ENCODE data around the gene SRD5A2.
A peak's percentile ranks its signal among the peaks of the same experiment; 100 is the strongest.
"Not testable (repeated sequence)": the region's sequence is repeated elsewhere in the genome, so short reads cannot be mapped to it uniquely, and the experiment has no call there.

Gene SRD5A2

DNA sequence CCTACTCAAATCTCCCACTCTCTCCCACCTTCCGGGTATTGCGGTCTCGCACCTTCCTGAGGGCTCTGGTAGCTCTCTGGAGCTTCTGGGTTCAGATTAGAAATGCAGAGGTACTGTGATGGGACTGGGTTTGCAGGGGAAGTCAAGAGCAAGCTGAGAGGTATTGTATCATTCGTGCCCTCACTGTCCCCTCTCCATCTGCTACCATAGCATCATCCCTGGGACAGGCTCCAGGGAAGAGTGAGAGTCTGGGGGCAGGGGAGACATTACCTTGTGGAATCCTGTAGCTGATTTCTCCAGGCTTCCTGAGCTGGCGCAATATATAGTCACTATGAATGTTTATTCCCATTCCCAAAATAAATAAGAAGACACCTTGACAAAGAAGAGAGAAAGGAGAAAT is 49.6 kb downstream of the SRD5A2 start:
- DNase-seq: no peak

DNA sequence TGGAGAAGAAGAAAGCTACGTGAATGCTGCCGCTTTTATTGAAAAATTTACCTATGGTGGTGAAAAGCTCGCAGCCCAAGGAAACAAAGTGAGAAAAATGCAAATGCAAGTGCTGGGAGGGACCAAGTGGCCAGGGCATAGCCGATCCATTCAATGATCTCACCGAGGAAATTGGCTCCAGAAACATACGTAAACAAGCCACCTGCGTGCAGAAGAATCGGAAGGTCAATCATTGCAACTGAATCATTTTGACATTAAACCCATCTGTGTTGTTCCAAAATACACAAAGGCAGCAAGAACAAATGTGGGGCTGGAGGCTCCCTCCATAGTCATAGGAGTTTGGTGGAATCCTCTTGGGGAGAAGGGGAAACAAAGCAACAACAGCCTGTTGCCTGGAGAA is 51.5 kb downstream of the SRD5A2 start:
- no peak for DNase-seq

DNA sequence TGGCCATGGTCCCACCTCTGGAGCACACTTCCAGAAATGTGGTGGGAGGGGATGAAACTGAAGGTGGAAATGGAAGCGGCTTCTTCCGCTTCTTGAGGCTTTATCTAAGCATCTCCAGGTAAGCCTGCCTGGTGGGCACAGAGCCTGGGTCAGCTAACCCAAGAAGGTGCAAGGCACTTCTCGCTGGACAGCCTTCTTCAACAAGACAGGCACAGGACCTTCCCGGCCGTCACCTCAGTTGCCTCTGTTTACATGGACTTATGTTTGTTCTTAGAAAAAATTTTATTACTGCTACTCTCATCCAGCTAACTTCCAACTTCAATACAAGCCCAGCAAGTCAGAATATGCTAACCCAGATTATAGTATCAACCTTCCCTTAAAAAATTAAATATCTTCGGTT is 51.9 kb downstream of the SRD5A2 start:
- DNase-seq: no peak

DNA sequence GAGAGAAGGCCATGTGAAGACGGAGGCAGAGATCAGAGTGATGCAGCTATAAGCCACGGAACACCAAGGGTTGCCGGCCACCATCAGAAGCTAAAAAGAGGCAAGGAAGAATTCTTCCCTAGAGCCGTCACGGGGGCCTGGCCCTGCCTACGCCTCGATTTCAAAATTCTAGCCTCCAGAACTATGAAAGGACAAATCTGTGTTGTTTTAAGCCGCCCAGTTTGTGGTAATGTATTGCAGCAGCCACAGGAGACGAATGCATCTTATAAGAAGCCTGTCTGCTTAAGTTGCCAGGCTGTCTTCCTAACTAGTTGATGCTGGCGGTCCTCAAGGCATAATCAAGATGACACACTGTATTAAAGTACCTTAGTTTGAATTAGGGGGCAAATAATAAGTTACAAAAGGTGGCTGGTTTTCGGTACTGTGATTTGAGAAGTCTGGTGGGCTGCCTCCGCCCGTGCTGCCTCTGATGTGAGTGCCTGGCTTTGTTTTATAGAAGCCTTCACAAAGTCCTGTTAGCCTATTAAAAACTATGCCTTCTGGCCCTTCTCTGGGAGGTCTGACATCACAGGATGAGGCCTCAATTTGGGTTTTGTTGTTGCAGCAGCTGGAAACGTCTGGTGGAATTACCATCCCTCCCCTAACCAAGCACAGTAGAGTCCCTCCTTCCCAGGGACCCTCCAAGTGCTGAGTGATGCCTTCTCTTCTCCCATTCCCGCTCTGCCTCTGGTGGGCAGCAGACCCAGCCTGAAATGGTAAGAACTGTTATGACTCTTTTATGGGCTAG is 53.6 kb downstream of the SRD5A2 start:
- no peak for DNase-seq

DNA sequence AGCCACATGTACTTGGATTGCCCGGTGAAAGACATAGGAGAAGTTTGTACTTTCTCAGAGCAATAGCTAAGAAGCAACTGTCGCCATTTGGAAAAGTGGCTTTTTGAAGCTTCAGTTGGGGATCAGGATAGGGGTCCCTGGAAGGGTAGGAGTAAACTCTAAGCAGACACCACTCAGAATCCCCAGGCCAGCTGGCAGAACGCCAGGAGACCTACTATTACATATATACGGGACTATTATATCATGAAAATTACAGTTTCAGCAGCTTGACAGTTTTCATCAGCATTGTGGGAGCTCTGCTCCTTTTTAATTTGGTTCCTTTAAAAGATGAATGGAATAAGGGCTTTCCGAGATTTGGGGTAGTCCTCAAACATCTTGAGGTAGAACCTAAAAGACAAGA is 54.9 kb downstream of the SRD5A2 start:
- DNase-seq: no peak

DNA sequence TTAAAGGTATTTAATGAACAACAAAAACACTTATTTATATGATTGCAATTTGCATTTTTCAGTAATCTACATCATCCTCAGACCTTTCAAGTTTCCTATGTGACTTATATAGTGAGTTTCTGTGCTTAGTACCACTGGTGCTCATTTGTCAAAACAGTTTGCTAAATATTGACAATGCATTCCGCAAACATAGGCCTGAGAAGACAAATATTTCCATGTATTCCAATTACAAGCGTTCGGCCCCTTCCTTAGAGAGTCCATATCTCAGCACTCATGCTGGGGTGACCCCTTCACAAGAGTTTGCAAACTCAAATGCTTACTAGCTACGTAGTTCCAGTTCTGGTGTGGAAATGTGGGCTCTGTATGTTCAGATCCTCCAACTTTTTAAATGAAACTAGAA is 56.1 kb downstream of the SRD5A2 start:
- no peak for DNase-seq

DNA sequence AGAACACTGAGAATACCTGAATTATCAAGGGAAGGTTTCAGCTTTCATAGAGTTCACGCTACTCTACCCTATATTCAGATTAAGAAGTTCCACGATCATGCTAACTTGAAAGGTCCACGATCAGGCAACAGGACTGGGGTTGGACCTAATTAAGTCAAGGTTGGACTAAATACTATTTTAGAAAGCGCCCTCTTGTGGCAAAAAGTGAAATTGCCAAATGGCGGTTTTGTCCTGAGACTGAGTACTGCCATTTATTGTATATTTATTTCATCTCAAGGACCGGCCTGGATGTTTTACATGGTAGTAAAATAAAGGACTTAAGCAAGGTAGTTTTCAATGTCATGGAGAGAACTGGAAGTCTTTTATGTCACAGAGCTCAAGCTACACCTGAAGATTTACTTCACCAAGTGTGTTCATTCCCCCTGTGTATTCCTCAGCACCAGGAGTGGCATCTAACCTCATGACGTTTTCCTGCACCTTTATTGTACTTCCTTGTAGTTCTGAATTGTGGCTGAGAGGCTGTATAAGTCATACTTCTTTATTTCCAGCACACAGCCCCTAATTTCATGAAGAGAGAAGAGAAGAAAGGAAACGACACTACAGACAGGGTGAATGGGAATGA is 56.8 kb downstream of the SRD5A2 start:
- DNase-seq: peak; percentile 49

DNA sequence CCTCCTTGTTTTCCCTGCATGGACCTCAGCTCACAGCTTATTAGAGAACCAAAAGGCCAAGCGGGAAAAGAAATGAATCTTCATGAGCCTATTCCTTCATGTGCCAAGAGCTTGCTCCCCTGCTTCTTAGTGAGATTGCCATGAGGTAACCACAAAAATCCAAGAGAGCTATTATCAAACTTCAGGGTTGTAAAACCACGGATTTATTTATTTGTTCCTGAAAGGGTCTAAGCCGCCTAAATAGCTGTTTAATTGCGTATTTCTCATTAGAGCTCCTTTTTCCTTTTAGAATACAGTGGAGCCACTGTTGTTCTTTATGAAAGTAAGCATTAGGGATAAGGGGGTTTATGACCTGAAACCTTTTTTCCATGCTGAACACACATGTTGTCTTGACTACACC is 58.0 kb downstream of the SRD5A2 start:
- no peak for DNase-seq

DNA sequence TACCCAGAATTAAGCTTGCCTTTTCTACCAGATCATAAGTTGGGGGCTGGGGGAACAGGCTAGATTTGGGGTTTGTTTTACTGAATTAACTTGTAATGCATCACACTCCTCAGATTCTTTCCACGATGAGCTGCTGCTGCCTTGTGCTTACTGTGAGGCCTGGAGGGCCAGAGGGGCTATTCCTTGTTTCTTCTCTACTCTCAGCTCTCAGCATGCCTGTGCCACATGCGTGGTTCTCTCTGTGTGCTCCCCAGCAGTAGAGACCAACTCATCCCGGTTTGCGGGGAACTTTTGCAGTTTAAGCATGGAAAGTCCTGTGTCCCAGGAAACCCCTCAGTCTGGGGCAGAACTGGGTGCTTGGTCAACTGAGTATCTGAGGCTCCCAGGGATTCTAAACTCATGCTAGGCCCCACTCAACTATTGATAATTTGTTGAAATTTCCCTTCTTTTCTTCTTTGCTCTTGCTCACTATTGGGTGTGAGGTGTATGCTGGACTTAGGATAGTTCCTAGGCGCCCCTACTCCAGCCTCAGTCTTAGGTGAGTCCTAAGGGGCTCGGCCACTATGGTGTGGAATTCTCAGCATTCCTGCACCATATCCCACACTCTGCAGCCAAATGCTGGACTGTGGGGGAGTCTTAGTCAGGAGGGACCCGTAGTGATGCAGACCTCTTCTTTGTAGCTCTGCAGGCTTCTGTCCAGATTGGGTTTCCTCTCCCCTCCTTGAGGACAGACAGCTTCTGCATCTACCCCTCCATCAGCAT is 63.1 kb downstream of the SRD5A2 start:
- no peak for DNase-seq

DNA sequence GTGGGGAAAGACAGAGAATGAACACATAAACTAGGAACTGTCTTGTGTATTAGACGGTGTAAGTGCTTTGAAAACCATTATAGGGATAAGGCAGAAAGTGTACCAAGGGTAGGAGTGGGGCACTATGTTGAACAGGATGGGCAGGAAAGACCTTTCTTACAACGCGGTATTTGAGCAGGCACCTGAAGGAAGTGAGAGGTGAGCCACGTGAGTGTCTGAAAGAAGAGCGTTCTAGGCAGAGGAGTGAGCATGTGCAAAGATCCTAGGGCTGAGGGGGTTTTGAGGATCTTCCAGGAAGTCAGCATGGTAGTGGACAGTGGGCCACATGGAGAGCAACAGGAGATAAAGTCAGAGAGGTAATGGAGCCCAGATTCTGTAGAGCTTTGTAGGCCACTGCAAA is 65.2 kb downstream of the SRD5A2 start:
- no peak for DNase-seq

DNA sequence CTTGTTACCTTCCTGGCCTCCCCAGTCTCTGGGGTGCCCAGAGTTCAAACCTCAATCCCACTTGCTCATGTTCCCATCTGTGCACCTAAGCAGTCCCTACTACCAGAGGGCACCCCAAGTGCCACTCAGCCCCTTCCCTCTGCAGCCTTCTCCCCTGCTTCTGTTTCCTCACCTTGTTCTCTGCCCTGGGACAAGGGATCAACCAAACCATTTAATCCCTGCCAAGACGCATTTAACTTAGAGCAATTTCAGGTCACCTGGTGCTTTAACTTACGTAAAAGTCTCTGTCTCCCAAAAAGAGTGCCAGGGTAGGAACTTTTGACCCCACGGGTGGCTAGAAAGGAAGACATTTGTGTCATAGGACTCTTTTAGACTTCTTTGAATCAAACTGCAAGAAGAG is 67.2 kb downstream of the SRD5A2 start:
- DNase-seq: no peak

DNA sequence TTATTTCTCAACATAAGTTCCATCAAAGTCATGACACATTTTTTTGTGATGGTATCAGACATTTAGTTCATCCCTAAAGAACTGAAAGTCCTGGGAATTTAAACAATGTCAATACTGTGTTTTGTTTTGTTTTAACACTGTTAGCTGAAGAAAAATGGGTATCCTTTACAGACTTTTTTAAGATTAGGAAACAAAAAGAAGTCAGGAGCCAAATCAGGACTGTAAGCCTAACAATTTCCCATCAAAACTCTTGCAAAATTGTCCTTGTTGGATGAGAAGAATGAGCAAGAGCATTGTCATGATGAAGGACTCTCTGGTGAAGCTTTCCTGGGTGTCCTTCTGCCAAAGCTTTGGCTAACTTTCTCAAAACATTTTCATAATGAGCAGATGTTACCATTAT is 69.4 kb downstream of the SRD5A2 start:
- no peak for DNase-seq

DNA sequence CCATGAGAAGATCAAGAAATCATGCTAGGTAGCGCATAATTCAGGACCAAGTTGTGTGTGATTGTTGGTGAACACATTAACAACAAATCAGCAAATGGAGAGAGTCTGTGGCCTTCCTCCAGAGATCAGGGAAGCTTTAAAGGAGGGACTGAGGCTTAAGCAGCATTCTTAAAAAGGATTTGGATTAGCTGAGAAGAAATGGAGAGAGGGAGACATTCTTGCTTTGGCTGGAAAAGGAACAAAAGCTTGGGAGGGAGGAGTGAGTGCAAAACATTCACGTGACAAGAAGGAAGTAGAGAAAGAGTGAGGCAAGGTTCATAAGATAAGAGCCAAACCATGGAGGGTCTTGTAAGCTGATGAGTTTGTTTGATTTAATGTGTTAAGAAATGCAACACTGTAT is 75.6 kb downstream of the SRD5A2 start:
- DNase-seq: no peak

DNA sequence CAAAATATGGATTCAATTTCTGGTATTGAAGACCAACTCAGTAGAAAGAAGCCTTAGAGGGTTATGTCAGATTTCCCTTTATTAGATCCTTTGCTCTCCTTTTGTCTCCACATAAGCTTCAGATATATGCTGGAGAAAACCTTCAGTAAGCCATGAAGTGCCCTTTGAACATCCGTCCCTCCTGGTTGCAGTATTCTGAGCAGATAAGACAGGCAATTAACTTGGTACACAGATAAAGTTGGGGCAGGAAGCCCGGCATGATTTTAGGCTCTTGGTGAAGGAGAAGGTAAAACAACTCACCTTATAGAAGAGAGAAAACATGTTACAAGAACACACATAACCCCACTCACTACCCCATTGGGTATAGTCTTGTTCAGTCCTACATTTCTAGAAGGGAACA is 76.4 kb downstream of the SRD5A2 start:
- DNase-seq: no peak

DNA sequence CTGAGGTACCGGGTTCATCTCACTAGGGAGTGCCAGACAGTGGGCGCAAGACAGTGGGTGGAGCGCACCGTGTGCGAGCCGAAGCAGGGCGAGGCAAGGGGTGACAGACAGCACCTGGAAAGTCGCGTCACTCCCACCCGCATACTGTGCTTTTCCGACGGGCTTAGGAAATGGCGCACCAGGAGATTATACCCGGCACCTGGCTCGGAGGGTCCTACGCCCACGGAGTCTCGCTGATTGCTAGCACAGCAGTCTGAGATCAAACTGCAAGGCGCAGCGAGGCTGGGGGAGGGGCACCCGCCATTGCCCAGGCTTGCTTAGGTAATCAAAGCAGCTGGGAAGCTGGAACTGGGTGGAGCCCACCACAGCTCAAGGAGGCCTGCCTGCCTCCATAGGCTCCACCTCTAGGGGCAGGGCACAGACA is 84.3 kb downstream of the SRD5A2 start:
- not testable (repeated sequence) for DNase-seq

DNA sequence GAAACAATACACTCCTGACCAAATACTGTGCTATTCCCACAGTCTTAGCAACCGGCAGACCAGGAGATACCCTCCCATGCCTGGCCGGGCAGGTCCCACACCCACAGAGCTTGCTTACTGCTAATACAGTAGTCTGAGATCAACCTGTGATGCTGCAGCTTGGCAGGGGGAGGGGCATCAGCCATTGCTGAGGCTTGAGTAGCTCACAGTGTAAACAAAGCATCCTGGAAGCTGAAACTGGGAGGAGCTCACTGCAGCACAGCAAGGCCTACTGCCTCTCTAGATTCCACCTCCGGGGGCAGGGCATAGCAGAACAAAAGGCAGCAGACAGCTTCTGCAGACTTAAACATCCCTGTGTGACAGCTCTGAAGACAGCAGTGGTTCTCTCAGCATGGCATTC is 91.4 kb downstream of the SRD5A2 start:
- DNase-seq: not testable (repeated sequence)

DNA sequence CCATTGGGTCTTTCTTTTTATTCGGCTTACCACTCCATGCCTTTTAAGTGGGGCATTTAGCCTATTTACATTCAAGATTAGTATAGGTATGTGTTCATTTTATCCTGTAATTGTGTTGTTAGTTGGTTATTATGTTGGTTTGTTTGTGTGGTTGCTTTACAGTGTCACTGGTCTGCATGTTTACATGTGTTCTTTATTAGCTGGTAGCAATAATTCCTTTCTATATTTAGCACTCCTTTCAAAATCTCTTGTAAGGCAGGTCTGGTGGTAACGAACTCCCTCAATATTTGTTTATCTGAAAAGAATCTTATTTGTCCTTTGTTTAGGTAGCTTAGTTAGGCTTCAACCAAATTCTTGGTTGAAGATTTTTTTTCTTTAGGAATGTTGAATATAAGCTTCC is 97.5 kb downstream of the SRD5A2 start:
- no peak for DNase-seq

DNA sequence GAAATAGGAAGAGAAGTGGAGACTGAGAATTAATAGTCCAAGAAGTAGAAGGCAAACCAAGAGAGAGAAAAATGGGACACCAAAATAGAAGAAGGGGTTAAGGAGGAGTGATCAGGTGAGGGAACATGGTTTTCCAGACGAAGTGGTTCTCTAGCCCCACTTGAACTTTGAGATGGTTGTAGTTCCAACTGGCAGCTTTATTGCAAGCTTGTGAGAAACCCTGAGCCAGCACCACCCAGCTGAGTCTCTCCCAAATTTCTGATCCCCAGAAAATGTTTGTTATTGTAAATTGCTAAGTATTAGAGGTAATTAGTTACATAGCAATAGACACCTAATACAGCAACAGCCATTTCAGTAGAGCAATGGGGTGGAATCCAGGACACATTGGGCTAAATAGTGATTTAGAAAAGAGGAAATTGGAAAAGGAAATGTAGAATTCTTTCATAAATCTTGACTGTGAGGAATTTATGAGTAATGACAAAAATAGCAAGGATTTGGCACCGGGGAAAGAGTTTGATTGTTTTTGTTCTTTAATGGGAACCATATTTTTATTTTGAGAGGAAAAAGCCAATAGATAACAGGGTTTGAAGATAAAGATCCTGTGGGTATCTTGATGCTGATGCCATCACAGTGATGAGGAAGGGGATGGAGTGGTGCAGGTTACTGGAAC is 104.1 kb downstream of the SRD5A2 start:
- DNase-seq: no peak

DNA sequence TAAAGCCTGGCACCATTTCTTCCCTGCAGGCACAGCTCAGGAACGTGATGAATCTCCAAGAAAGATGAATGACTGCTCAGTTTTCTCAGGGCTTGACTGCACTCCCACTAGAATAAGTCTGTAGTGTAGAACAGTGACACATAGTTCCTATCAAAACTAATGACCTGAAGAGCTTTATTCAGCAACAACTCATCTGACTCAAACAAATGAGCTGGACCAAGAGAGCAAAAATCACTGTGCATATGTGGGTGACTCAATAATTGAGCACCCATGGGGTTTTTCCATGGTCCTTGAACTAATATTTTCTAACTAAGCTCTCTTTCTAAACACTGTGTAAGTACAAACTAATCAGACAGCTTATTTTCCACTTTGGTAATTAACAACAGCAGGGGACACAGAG is 105.0 kb downstream of the SRD5A2 start:
- DNase-seq: no peak

DNA sequence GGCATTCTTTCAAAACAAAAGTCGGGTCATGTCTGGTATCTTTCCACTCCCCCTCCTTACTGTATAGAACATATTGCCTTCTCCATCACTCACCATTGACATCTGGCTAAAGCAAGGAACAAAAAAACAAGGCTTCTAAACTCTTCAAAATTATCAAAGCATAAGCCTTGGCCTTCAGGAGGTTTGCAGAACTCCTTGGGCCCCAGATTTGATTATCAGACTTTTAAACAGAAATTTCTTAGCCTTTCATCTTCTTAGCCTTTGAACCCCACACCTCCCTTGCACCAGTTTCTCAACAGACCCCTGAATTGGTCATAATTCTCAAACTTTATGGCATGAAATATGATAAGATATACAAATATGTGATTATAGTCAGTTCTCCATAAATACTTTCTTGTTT is 106.4 kb downstream of the SRD5A2 start:
- no peak for DNase-seq

All from activated naive CD4-positive, alpha-beta T cell treated with Interleukin-2 at 50 U/mL for 16 hours (primary cell).